ENCODE results near the gene RBBP8.

DNA sequence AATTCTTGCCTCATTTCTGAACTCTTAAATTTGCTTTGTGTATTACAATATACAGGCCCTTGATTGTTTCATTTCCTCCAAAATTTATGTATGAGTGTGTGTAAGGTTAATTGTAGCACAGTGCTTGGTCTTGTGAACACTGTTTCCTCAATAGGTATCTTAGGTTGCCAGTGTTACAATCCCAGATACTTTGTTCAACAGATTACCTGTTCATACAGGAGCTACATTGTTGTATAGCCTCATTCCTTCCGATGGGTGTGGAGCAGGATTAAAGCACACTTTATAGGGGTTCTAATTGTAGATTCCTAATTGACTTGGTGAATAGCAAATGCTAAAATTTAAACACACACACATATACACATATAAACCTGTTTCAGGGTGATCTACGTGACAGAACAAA, 10.7 kb downstream of the RBBP8 start:
- TF ChIP-seq, protein P1, sequence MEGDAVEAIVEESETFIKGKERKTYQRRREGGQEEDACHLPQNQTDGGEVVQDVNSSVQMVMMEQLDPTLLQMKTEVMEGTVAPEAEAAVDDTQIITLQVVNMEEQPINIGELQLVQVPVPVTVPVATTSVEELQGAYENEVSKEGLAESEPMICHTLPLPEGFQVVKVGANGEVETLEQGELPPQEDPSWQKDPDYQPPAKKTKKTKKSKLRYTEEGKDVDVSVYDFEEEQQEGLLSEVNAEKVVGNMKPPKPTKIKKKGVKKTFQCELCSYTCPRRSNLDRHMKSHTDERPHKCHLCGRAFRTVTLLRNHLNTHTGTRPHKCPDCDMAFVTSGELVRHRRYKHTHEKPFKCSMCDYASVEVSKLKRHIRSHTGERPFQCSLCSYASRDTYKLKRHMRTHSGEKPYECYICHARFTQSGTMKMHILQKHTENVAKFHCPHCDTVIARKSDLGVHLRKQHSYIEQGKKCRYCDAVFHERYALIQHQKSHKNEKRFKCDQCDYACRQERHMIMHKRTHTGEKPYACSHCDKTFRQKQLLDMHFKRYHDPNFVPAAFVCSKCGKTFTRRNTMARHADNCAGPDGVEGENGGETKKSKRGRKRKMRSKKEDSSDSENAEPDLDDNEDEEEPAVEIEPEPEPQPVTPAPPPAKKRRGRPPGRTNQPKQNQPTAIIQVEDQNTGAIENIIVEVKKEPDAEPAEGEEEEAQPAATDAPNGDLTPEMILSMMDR (IDR thresholded peaks at IDR 0.05): no peak
- TF ChIP-seq POLR2A (IDR thresholded peaks at IDR 0.05): no peak
- TF ChIP-seq EP300 (IDR thresholded peaks at IDR 0.05): no peak
- no peak for TF ChIP-seq POLR2AphosphoS5 (IDR thresholded peaks at IDR 0.05)

All from upper lobe of left lung (tissue), 4 donors.